LNCaP clone FGC (cell line): ENCODE results near the gene C19orf85.
A peak's percentile ranks its signal among the peaks of the same experiment; 100 is the strongest.
"Not testable (repeated sequence)": the region's sequence is repeated elsewhere in the genome, so short reads cannot be mapped to it uniquely, and the experiment has no call there.

ENCODE experiments used
- DNase-seq: peaks from one replicate; pipeline ENCODE4 v3.0.0-alpha.2; 2011; ENCODE audit warnings: low read depth
- H3K4me3 ChIP-seq: 2 replicates; pipeline ENCODE4 v1.5.1; 2011; ENCODE audit warnings: mild to moderate bottlenecking, low read depth, low read length, control low read depth
- CTCF ChIP-seq: IDR thresholded peaks from 2 replicates; pipeline ENCODE4 v1.5.1; 2012; ENCODE audit warnings: mild to moderate bottlenecking; ENCODE audit not compliant: control insufficient read depth, insufficient read depth; ENCODE audit errors: extremely low read depth

C19orf85 gene

GRCh38 chr19:55426042-55426441 lies 38.5 kb downstream of the C19orf85 start:
- no peak for TF ChIP-seq CTCF

GRCh38 chr19:55424518-55424917 lies 40.0 kb downstream of the C19orf85 start:
- no peak for DNase-seq
- no peak overlapping the region for H3K4me3 ChIP-seq
- no peak for TF ChIP-seq CTCF

More at GRCh38 chr19:55426042-55426441, 38.5 kb downstream of the C19orf85 start:
- DNase-seq: no peak
- H3K4me3 ChIP-seq: no peak overlapping the region

- TF ChIP-seq CTCF: no peak
- no peak for DNase-seq
- H3K4me3 ChIP-seq: no peak overlapping the region
Measured at GRCh38 chr19:55423225-55424005, 41.1 kb downstream of the C19orf85 start.

GRCh38 chr19:55421281-55421680 lies 43.3 kb downstream of the C19orf85 start:
- H3K4me3 ChIP-seq, DNase-seq: not testable (repeated sequence)

- TF ChIP-seq CTCF: no peak
- no peak for DNase-seq
- no peak overlapping the region for H3K4me3 ChIP-seq
Measured at GRCh38 chr19:55419624-55420236, 44.8 kb downstream of the C19orf85 start.

GRCh38 chr19:55419103-55419502 lies 45.4 kb downstream of the C19orf85 start:
- no peak for DNase-seq
- H3K4me3 ChIP-seq: no peak overlapping the region
- no peak for TF ChIP-seq CTCF

- no peak overlapping the region for H3K4me3 ChIP-seq
- peak; percentile 78 for TF ChIP-seq CTCF
- DNase-seq: peak; percentile 25
Measured at GRCh38 chr19:55418185-55418584, 46.4 kb downstream of the C19orf85 start.
